ENCODE data around the gene FGD6.
"Not testable (repeated sequence)": the region's sequence is repeated elsewhere in the genome, so short reads cannot be mapped to it uniquely, and the experiment has no call there.

Gene FGD6

GRCh38 chr12:95105540-95105939, 111.7 kb downstream of the FGD6 start:
- no CpG with 5 or more reads among the region's 8 CpGs for WGBS (ENCODE audit: extremely low coverage, insufficient coverage, low lambda C conversion rate)

GRCh38 chr12:95104919-95105452, 112.3 kb downstream of the FGD6 start:
- no peak overlapping the region for H3K4ac ChIP-seq (ENCODE audit: low read depth, low read length)
- peaks cover 10% of the 10 kb centered on the region for H3K36me3 ChIP-seq (ENCODE audit: control insufficient read depth, insufficient read depth, low read length)

More at GRCh38 chr12:95105540-95105939, 111.7 kb downstream of the FGD6 start:
- H4K8ac ChIP-seq (ENCODE audit: low read depth, low read length): no peak overlapping the region
- no peak overlapping the region for H2BK5ac ChIP-seq (ENCODE audit: low read length)
- H3K36me3 ChIP-seq (ENCODE audit: control insufficient read depth, insufficient read depth, low read length): peaks cover 10% of the 10 kb centered on the region
- no peak overlapping the region for H2AK5ac ChIP-seq (ENCODE audit: low read length)
- no peak overlapping the region for H3K4me3 ChIP-seq (ENCODE audit: low read length)
- DNase-seq: no peak
- no peak overlapping the region for H3K23ac ChIP-seq (ENCODE audit: low read length)
- H3K27me3 ChIP-seq (ENCODE audit: insufficient read depth, low read length, poor library complexity): no peaks in the 10 kb centered on the region
- no peak overlapping the region for H3K27ac ChIP-seq (ENCODE audit: low read depth, low read length)
- no peak overlapping the region for H3K4ac ChIP-seq (ENCODE audit: low read depth, low read length)
- no peak overlapping the region for H2BK120ac ChIP-seq (ENCODE audit: low read depth, low read length)
- H3K4me1 ChIP-seq (ENCODE audit: control insufficient read depth, low read depth, low read length): no peaks in the 10 kb centered on the region
- no peak overlapping the region for H2BK15ac ChIP-seq (replicated peaks; ENCODE audit: low read depth)
- no peak overlapping the region for H4K5ac ChIP-seq (ENCODE audit: low read length)
- no peaks in the 10 kb centered on the region for H3K79me1 ChIP-seq (ENCODE audit: low read length)
- H3K56ac ChIP-seq (ENCODE audit: low read length): no peak overlapping the region
- H3K79me2 ChIP-seq (ENCODE audit: control insufficient read depth, insufficient read depth, low read length): no peaks in the 10 kb centered on the region
- no peak overlapping the region for H3K18ac ChIP-seq (ENCODE audit: low read length)
- no peak overlapping the region for H3K4me2 ChIP-seq (ENCODE audit: low read length)
- no peak overlapping the region for H3K9ac ChIP-seq (ENCODE audit: low read length)

GRCh38 chr12:95102916-95103671, 114.2 kb downstream of the FGD6 start:
- Histone ChIP-seq H3K79me1 (ENCODE audit: low read length) (no peaks in the 10 kb centered on the region), H2AK5ac (ENCODE audit: low read length) (no peak overlapping the region), H3K56ac (ENCODE audit: low read length) (no peak overlapping the region), H4K5ac (ENCODE audit: low read length) (no peak overlapping the region), H2BK15ac (replicated peaks; ENCODE audit: low read depth) (no peak overlapping the region), H3K27me3 (ENCODE audit: insufficient read depth, low read length, poor library complexity) (no peaks in the 10 kb centered on the region), H4K8ac (ENCODE audit: low read depth, low read length) (no peak overlapping the region), H3K4me3 (ENCODE audit: low read length) (no peak overlapping the region), H3K18ac (ENCODE audit: low read length) (no peak overlapping the region), H3K79me2 (ENCODE audit: control insufficient read depth, insufficient read depth, low read length) (no peaks in the 10 kb centered on the region), H3K23ac (ENCODE audit: low read length) (no peak overlapping the region), H2BK5ac (ENCODE audit: low read length) (no peak overlapping the region), H3K4ac (ENCODE audit: low read depth, low read length) (no peak overlapping the region), H3K4me1 (ENCODE audit: control insufficient read depth, low read depth, low read length) (no peaks in the 10 kb centered on the region), H3K9ac (ENCODE audit: low read length) (no peak overlapping the region), H3K36me3 (ENCODE audit: control insufficient read depth, insufficient read depth, low read length) (peaks cover 8% of the 10 kb centered on the region), H3K27ac (ENCODE audit: low read depth, low read length) (no peak overlapping the region), H3K4me2 (ENCODE audit: low read length) (no peak overlapping the region), H2BK120ac (ENCODE audit: low read depth, low read length) (no peak overlapping the region)
- no peak for DNase-seq
- WGBS (ENCODE audit: extremely low coverage, insufficient coverage, low lambda C conversion rate): no CpG with 5 or more reads among the region's 8 CpGs

More at GRCh38 chr12:95104919-95105452, 112.3 kb downstream of the FGD6 start:
- Histone ChIP-seq H3K79me1 (ENCODE audit: low read length) (no peaks in the 10 kb centered on the region), H3K18ac (ENCODE audit: low read length) (no peak overlapping the region), H2AK5ac (ENCODE audit: low read length) (no peak overlapping the region), H3K23ac (ENCODE audit: low read length) (no peak overlapping the region), H3K27me3 (ENCODE audit: insufficient read depth, low read length, poor library complexity) (no peaks in the 10 kb centered on the region), H2BK120ac (ENCODE audit: low read depth, low read length) (no peak overlapping the region), H3K56ac (ENCODE audit: low read length) (no peak overlapping the region), H3K27ac (ENCODE audit: low read depth, low read length) (no peak overlapping the region), H2BK15ac (replicated peaks; ENCODE audit: low read depth) (no peak overlapping the region), H4K5ac (ENCODE audit: low read length) (no peak overlapping the region), H3K79me2 (ENCODE audit: control insufficient read depth, insufficient read depth, low read length) (no peaks in the 10 kb centered on the region), H3K4me3 (ENCODE audit: low read length) (no peak overlapping the region), H4K8ac (ENCODE audit: low read depth, low read length) (no peak overlapping the region), H3K4me2 (ENCODE audit: low read length) (no peak overlapping the region), H2BK5ac (ENCODE audit: low read length) (no peak overlapping the region), H3K4me1 (ENCODE audit: control insufficient read depth, low read depth, low read length) (no peaks in the 10 kb centered on the region), H3K9ac (ENCODE audit: low read length) (no peak overlapping the region)
- no peak for DNase-seq
- WGBS (ENCODE audit: extremely low coverage, insufficient coverage, low lambda C conversion rate): no CpG with 5 or more reads among the region's 2 CpGs

GRCh38 chr12:95101957-95102356, 115.3 kb downstream of the FGD6 start:
- H3K79me2 ChIP-seq (ENCODE audit: control insufficient read depth, insufficient read depth, low read length): not testable (repeated sequence)
- no CpG with 5 or more reads among the region's 5 CpGs for WGBS (ENCODE audit: extremely low coverage, insufficient coverage, low lambda C conversion rate)

GRCh38 chr12:95100264-95101190, 116.7 kb downstream of the FGD6 start:
- Histone ChIP-seq H2BK15ac (replicated peaks; ENCODE audit: low read depth) (no peak overlapping the region), H3K4me1 (ENCODE audit: control insufficient read depth, low read depth, low read length) (no peaks in the 10 kb centered on the region), H2AK5ac (ENCODE audit: low read length) (no peak overlapping the region), H4K5ac (ENCODE audit: low read length) (no peak overlapping the region), H3K4ac (ENCODE audit: low read depth, low read length) (no peak overlapping the region), H3K4me2 (ENCODE audit: low read length) (no peak overlapping the region), H3K79me2 (ENCODE audit: control insufficient read depth, insufficient read depth, low read length) (no peaks in the 10 kb centered on the region), H3K23ac (ENCODE audit: low read length) (peak overlapping the region; percentile 35), H3K56ac (ENCODE audit: low read length) (no peak overlapping the region), H3K4me3 (ENCODE audit: low read length) (no peak overlapping the region), H3K9ac (ENCODE audit: low read length) (no peak overlapping the region), H3K79me1 (ENCODE audit: low read length) (no peaks in the 10 kb centered on the region), H3K27me3 (ENCODE audit: insufficient read depth, low read length, poor library complexity) (no peaks in the 10 kb centered on the region), H3K36me3 (ENCODE audit: control insufficient read depth, insufficient read depth, low read length) (peaks cover 8% of the 10 kb centered on the region), H2BK120ac (ENCODE audit: low read depth, low read length) (no peak overlapping the region), H4K8ac (ENCODE audit: low read depth, low read length) (no peak overlapping the region), H3K18ac (ENCODE audit: low read length) (no peak overlapping the region), H3K27ac (ENCODE audit: low read depth, low read length) (no peak overlapping the region), H2BK5ac (ENCODE audit: low read length) (no peak overlapping the region)
- no CpG with 5 or more reads among the region's 11 CpGs for WGBS (ENCODE audit: extremely low coverage, insufficient coverage, low lambda C conversion rate)
- DNase-seq: peak; percentile 49

More at GRCh38 chr12:95101957-95102356, 115.3 kb downstream of the FGD6 start:
- H2BK5ac ChIP-seq (ENCODE audit: low read length); H4K8ac ChIP-seq (ENCODE audit: low read depth, low read length); H4K5ac ChIP-seq (ENCODE audit: low read length); H2BK120ac ChIP-seq (ENCODE audit: low read depth, low read length); H3K9ac ChIP-seq (ENCODE audit: low read length); DNase-seq; H3K4me1 ChIP-seq (ENCODE audit: control insufficient read depth, low read depth, low read length); H3K4me2 ChIP-seq (ENCODE audit: low read length); H3K27me3 ChIP-seq (ENCODE audit: insufficient read depth, low read length, poor library complexity); H3K4ac ChIP-seq (ENCODE audit: low read depth, low read length); H3K79me1 ChIP-seq (ENCODE audit: low read length); H3K36me3 ChIP-seq (ENCODE audit: control insufficient read depth, insufficient read depth, low read length); H3K27ac ChIP-seq (ENCODE audit: low read depth, low read length); H2AK5ac ChIP-seq (ENCODE audit: low read length); H3K56ac ChIP-seq (ENCODE audit: low read length); H2BK15ac ChIP-seq (replicated peaks; ENCODE audit: low read depth); H3K18ac ChIP-seq (ENCODE audit: low read length); H3K23ac ChIP-seq (ENCODE audit: low read length); H3K4me3 ChIP-seq (ENCODE audit: low read length): not testable (repeated sequence)

Data from mesendoderm (in vitro differentiated cells).